ENCODE results near the gene SLPI.

SLPI gene

GRCh38 chr20:45218636-45219035 lies 35.7 kb downstream of the SLPI start:
- DNase-seq (ENCODE audit: low read depth, low spot score), result no peak

- DNase-seq (ENCODE audit: low read depth, low spot score), result no peak
These were observed 36.2 kb downstream of the SLPI start for GRCh38 chr20:45218124-45218523.

- DNase-seq (ENCODE audit: low read depth, low spot score), result no peak
These were observed 41.5 kb downstream of the SLPI start for GRCh38 chr20:45212836-45213235.

GRCh38 chr20:45211569-45212474 lies 42.5 kb downstream of the SLPI start:
- no peak for DNase-seq (ENCODE audit: low read depth, low spot score)

GRCh38 chr20:45209924-45210323 lies 44.4 kb downstream of the SLPI start:
- no peak for DNase-seq (ENCODE audit: low read depth, low spot score)

- no peak for DNase-seq (ENCODE audit: low read depth, low spot score)
These were observed 47.6 kb downstream of the SLPI start, which contains the start of gene SEMG1 for GRCh38 chr20:45206725-45207124. SEMG1 (plus strand) TSS chr20:45207033; CDS start chr20:45207054, 21 bp downstream.

All from activated naive CD8-positive, alpha-beta T cell treated with anti-CD3 and anti-CD28 coated beads, Interleukin-2, amount 50 U/mL, for 16 hours (primary cell).